Adrenal gland (tissue), 12 donors: Measurements from ENCODE around the gene ATP6V0B. TPM values are rescaled to one million over a fixed set of nuclear protein-coding genes. Genes with fewer than 3 reads are reported as not detected.

Experiments used
- DNase-seq, 7 donors: peaks; one replicate each; pipeline ENCODE4 v3.0.0-alpha.2; 2019 to 2020
- H3K27ac ChIP-seq, 5 donors: fragments of 200-600 bp; sonication (generic) in 4 of 5; 1 replicate in 3 of 5; 2 replicates in 2 of 5; pipeline versions ENCODE4 v1.5.1 to v1.8.0; 2016 to 2020; ENCODE audit warnings: mild to moderate bottlenecking in 1 of 5
- H3K27me3 ChIP-seq: fragments of 200-600 bp; 2 replicates; pipeline ENCODE4 v1.8.0; 2021
- H3K36me3 ChIP-seq, 2 donors: fragments of 200-600 bp; replicated peaks in 1 of 2; 1 replicate in 1 of 2; 2 replicates in 1 of 2; pipeline versions ENCODE4 v1.5.1 to v1.8.0; 2018 to 2022
- H3K4me1 ChIP-seq, 2 donors: fragments of 200-600 bp; replicated peaks in 1 of 2; 1 replicate in 1 of 2; 2 replicates in 1 of 2; pipeline versions ENCODE4 v1.5.1 to v1.8.0; 2018 to 2021
- H3K4me3 ChIP-seq, 4 donors: fragments of 200-600 bp; sonication (generic) in 3 of 4; one replicate each; pipeline ENCODE4 v1.5.1; 2016 to 2018
- H3K9me3 ChIP-seq, 3 donors: fragments of 200-600 bp; sonication (generic) in 1 of 3; replicated peaks in 1 of 3; 1 replicate in 2 of 3; 2 replicates in 1 of 3; pipeline versions ENCODE4 v1.5.1 to v1.8.0; 2016 to 2021
- POLR2A ChIP-seq, 2 donors: fragments of 450-650 bp; IDR thresholded peaks; one replicate each; pipeline ENCODE4 v1.6.1; 2017; ENCODE audit warnings: antibody characterized with exemption in 2 of 2, mild to moderate bottlenecking in 2 of 2, moderate library complexity in 1 of 2
- WGBS, 4 donors: extraction: QIAGEN DNeasy Blood & Tissue Kit in 2 of 4; methylation state at CpG; one replicate each; pipeline versions ENCODE4 v1.1.5 to v1.1.7; 2013 to 2017; 5-methylcytosine and 5-hydroxymethylcytosine counted together
- intact Hi-C, 2 donors: fragments of 100-400 bp; cut with DNase I; formaldehyde crosslinking; loops; one replicate each; pipeline versions ENCODE4 v1.14.1 to v1.15.0; 2022 to 2023
- polyA plus RNA-seq, 3 donors: library from polyadenylated mRNA; stranded (reverse); fragments of 200-250 nt in 2 of 3; fragments of 350-450 nt in 1 of 3; fragmentation: Illumina TruSeq in 1 of 3; extraction: RNeasy Lipid Tissue Mini Kit (QIAGEN cat#74804) in 1 of 3; gene quantifications; one replicate each; pipeline ENCODE4 v1.2.3, GENCODE V29; 2013 to 2014
- total RNA-seq, 9 donors: library from RNA; depleted of rRNA in 4 of 9; stranded (reverse); fragments of >200 nt in 4 of 9; fragments of 120-200 nt in 1 of 9; fragmentation: NEBNext Ultra II Directional in 1 of 9; extraction: Animal tissue kit (Norgen Biotek cat#: 25700) in 1 of 9; gene quantifications; one replicate each; pipeline versions ENCODE4 v1.1.0 to v1.2.4, GENCODE V29; 2013 to 2023
- TF ChIP-seq, protein P1 (sequence below), 6 experiments: fragments of 450-650 bp in 4 of 6; fragments of 200-600 bp in 2 of 6; sonication (generic) in 1 of 6; IDR thresholded peaks; 1 replicate in 5 of 6; 2 replicates in 1 of 6; pipeline versions ENCODE4 v1.5.1 to v1.8.0; 2016 to 2021; ENCODE audit warnings: antibody characterized with exemption in 6 of 6, mild to moderate bottlenecking in 2 of 6, moderate library complexity in 1 of 6
- donor health status: healthy with polysubstance abuse.
- donor health status: Bipolar disorder and iron deficiency.
- donor health status: DM: yes; HTN: yes; CAD: no.
- donor health status: DM: no; HTN: no; CAD: no.
- donor health status: DM: no; HTN: no; CAD: no.
- donor health status: DM: yes; HTN: yes; CAD: no.

The ATP6V0B gene
- total and polyA plus RNA-seq, 12 donors: 141 to 432 (median 216) TPM

DNA sequence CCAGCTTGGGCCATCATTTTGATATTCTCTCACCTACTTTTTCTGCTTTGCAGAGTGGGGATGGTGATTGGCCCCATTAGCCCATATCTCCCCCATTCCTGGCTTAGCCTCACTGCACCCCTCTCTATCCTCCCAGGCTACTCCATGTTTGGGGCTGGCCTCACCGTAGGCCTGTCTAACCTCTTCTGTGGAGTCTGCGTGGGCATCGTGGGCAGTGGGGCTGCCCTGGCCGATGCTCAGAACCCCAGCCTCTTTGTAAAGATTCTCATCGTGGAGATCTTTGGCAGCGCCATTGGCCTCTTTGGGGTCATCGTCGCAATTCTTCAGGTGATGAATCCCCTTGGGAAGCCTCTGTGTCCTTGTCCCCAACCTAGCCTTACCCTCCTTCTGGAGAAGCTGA is 2.1 kb downstream of the ATP6V0B start:
- H3K4me1 ChIP-seq: peaks cover 18 to 46% of the 10 kb centered on the region in 2 donors
- 78 to 92% (median 91%) methylated on average over 8 of the region's 8 CpGs for WGBS, 4 donors

DNA sequence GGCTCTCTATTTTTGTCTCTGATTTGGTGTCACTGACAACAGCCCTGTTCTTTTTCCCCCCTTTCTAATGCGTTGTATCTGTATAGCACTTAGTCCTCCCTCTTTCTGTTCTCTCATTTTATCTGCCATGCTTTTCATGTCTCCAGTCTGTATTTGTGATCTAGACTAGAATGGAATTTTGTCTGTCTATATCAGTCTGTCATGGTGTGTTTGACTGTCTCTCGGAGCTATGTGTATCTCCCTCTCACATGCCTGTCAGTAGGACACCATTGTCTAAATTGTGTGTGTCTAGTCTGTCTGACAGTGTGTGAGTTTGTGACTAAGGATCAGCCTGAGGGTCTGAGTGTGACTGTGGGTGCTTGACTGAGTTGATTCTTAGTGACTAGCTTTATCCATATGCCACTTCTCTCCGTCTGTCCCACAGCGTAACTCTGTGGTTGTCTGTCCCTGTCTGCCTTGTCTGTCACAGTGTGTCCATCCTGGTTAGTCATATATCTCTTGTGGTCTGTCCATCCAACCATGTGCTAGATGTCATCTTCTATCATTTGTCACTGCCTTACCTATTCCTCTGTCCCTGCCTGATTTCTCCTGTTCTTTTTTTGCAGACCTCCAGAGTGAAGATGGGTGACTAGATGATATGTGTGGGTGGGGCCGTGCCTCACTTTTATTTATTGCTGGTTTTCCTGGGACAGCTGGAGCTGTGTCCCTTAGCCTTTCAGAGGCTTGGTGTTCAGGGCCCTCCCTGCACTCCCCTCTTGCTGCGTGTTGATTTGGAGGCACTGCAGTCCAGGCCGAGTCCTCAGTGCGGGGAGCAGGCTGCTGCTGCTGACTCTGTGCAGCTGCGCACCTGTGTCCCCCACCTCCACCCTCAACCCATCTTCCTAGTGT is 2.9 kb downstream of the ATP6V0B start:
- no peaks in the 10 kb centered on the region for H3K27me3 ChIP-seq
- H3K36me3 ChIP-seq: peaks cover 0 to 23% of the 10 kb centered on the region in 2 donors
- H3K9me3 ChIP-seq: no peaks in the 10 kb centered on the region
- WGBS, 4 donors: 81 to 91% (median 88%) methylated on average over 9 of the region's 9 CpGs
- no peak for TF ChIP-seq POLR2A (IDR thresholded peaks at IDR 0.05)
- TF ChIP-seq, protein P1, sequence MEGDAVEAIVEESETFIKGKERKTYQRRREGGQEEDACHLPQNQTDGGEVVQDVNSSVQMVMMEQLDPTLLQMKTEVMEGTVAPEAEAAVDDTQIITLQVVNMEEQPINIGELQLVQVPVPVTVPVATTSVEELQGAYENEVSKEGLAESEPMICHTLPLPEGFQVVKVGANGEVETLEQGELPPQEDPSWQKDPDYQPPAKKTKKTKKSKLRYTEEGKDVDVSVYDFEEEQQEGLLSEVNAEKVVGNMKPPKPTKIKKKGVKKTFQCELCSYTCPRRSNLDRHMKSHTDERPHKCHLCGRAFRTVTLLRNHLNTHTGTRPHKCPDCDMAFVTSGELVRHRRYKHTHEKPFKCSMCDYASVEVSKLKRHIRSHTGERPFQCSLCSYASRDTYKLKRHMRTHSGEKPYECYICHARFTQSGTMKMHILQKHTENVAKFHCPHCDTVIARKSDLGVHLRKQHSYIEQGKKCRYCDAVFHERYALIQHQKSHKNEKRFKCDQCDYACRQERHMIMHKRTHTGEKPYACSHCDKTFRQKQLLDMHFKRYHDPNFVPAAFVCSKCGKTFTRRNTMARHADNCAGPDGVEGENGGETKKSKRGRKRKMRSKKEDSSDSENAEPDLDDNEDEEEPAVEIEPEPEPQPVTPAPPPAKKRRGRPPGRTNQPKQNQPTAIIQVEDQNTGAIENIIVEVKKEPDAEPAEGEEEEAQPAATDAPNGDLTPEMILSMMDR (IDR thresholded peaks at IDR 0.05): no peak
- H3K4me3 ChIP-seq: no peak overlapping the region
- no peak for DNase-seq
- no peak overlapping the region for H3K27ac ChIP-seq
- intact Hi-C loops: no loop called here
- H3K4me1 ChIP-seq: peaks cover 18 to 46% of the 10 kb centered on the region in 2 donors

More for the DNA sequence above, 2.1 kb downstream of the ATP6V0B start:
- H3K4me3 ChIP-seq: no peak overlapping the region
- no peak for TF ChIP-seq POLR2A (IDR thresholded peaks at IDR 0.05)
- TF ChIP-seq, protein P1 (IDR thresholded peaks at IDR 0.05): no peak
- intact Hi-C loops: no loop called here
- no peak overlapping the region for H3K27ac ChIP-seq
- H3K36me3 ChIP-seq: peaks cover 0 to 30% of the 10 kb centered on the region in 2 donors
- no peaks in the 10 kb centered on the region for H3K27me3 ChIP-seq
- no peak for DNase-seq
- no peaks in the 10 kb centered on the region for H3K9me3 ChIP-seq

DNA sequence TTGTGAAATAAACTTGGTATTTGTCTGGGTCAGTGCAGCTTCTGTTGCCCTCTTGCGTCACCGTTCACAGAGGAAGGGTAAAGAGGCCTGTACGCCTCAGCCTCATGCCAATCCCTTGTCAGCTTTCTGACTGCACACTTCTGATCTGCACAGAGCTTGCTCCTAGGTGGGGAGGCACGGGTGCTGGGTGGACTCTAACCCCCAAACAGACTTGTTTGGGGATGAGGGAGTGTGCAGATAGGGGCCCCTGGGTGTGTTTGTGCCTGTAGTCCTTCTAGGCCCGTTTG is 3.4 kb downstream of the ATP6V0B start:
- Histone ChIP-seq H3K4me3 (no peak overlapping the region), H3K9me3 (no peaks in the 10 kb centered on the region), H3K27me3 (no peaks in the 10 kb centered on the region), H3K27ac (peak overlapping the region in 1 of 5 donors; percentile 11), H3K4me1 (peaks cover 18 to 46% of the 10 kb centered on the region in 2 donors), H3K36me3 (peaks cover 0 to 20% of the 10 kb centered on the region in 2 donors)
- 66 to 79% (median 71%) methylated on average over 5 of the region's 5 CpGs for WGBS, 4 donors
- TF ChIP-seq, protein P1 (IDR thresholded peaks at IDR 0.05): no peak
- no peak for DNase-seq
- intact Hi-C loops: no loop called here

DNA sequence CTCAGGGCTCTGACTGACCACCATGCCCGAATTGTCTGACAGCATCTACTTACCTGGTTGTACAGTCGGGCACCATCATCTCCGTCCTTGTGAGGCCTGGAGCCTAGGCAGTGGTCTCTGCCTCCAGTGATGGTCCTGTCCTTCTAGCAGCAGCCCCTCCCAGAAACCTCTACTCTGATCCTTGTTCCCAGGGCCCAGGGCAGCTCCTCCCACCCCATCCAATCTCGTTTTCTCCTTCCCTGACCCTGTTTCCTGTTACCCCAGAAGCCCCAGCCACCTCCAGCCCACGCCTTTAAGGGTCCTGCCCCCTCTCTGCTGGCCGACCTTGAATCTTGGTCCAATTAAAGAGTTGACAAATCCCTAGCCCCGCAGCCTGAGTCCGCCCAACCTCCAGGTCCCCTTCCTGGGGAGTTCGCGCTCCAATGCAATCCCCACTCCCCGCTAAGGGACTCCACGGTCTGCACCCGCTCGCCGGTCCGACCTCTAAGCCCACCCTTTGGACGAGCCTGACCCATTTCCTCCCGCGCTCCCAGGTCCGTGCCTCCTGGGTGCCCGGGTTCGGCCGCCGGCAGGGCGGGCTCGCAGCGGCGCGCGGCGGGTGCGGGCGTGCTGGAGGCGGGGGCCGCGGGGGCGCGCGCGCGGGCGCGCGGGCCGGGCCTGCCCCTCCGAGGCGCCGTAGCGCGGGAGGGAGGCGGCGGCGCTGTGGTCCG is 3.9 kb downstream of the ATP6V0B start, which contains the start of gene B4GALT2:
TSS of gene B4GALT2 (plus strand) at position 660 of the 710 bp plus-strand sequence. CDS start 1,951 bp downstream, outside the sequence.
- Histone ChIP-seq H3K36me3 (peaks cover 0 to 20% of the 10 kb centered on the region in 2 donors), H3K9me3 (no peaks in the 10 kb centered on the region), H3K27ac (peak within 1 kb of the TSS in 1 of 5 donors; percentile 31), H3K27me3 (no peaks in the 10 kb centered on the region), H3K4me1 (peaks cover 18 to 46% of the 10 kb centered on the region in 2 donors), H3K4me3 (peak within 1 kb of the TSS in 2 of 4 donors; percentile 72 to 88)
- intact Hi-C loops: no loop called here
- WGBS, 4 donors: 6 to 17% (median 10%) methylated on average over 14 to 54 of the region's 54 CpGs
- TF ChIP-seq POLR2A (IDR thresholded peaks at IDR 0.05): no peak
- TF ChIP-seq, protein P1 (IDR thresholded peaks at IDR 0.05): no peak
- peak in 3 of 7 donors; percentile 29 to 50 (median 33) for DNase-seq
